ENCODE measurements around the gene LIPC. TPM values are rescaled to one million over a fixed set of nuclear protein-coding genes. Genes with fewer than 3 reads are reported as not detected.

Gene LIPC
- total and polyA plus RNA-seq, 8 donors: 0.11 to 1.0 (median 0.60) TPM

DNA sequence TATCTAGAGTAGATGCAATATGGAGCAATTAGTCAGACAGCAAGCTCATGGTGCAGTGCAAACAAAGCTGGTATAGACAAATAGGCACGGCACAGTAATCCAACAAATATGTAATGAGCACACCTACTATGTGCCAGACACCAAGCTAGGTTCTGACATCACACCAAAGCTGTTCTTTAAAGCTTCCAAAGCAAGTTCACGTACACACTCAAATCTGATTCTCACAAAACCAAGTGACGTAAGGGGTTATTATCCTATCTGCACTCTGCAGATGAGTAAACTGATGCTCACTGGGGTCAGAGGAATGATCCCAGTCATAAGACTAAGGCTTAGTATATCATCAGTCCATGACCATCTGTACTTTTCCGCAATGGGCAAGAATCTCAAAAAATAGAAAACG lies 27.8 kb upstream of the LIPC start:
- DNase-seq (no peak), ATAC-seq (no peak)
- Histone ChIP-seq H3K4me1 (no peaks in the 10 kb centered on the region), H3K4me3 (no peak overlapping the region), H3K9me3 (no peaks in the 10 kb centered on the region), H3K27ac (no peak overlapping the region), H3K27me3 (no peaks in the 10 kb centered on the region), H3K36me3 (no peaks in the 10 kb centered on the region)
- TF ChIP-seq, protein P1, sequence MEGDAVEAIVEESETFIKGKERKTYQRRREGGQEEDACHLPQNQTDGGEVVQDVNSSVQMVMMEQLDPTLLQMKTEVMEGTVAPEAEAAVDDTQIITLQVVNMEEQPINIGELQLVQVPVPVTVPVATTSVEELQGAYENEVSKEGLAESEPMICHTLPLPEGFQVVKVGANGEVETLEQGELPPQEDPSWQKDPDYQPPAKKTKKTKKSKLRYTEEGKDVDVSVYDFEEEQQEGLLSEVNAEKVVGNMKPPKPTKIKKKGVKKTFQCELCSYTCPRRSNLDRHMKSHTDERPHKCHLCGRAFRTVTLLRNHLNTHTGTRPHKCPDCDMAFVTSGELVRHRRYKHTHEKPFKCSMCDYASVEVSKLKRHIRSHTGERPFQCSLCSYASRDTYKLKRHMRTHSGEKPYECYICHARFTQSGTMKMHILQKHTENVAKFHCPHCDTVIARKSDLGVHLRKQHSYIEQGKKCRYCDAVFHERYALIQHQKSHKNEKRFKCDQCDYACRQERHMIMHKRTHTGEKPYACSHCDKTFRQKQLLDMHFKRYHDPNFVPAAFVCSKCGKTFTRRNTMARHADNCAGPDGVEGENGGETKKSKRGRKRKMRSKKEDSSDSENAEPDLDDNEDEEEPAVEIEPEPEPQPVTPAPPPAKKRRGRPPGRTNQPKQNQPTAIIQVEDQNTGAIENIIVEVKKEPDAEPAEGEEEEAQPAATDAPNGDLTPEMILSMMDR (IDR thresholded peaks at IDR 0.05): no peak
- intact Hi-C loops (cut with DNase I): no loop called here

DNA sequence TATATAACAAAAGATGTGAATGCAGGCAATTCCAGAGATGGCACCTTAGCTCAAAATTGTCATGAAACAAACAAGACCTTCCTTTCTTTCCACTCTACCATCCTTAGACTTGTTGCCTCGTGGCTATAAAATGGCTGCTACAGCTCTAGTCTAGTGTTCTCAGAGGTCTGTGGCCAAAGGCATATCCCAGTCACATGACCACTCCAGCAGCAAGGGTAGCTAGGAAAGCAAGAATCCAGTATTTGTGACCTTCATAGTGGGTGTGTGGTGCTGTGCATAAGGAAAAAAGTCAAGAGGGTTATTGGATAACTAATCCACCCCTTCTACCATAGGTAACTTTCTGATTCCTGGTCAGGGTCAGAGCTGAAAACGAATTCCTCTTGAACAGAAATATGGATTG lies 27.1 kb upstream of the LIPC start:
- TF ChIP-seq, protein P1 (IDR thresholded peaks at IDR 0.05): no peak
- Histone ChIP-seq H3K4me3 (no peak overlapping the region), H3K36me3 (no peaks in the 10 kb centered on the region), H3K27me3 (no peaks in the 10 kb centered on the region), H3K4me1 (no peaks in the 10 kb centered on the region), H3K9me3 (no peaks in the 10 kb centered on the region), H3K27ac (no peak overlapping the region)
- no peak for ATAC-seq
- intact Hi-C loops (cut with DNase I): no loop called here
- DNase-seq: no peak

DNA sequence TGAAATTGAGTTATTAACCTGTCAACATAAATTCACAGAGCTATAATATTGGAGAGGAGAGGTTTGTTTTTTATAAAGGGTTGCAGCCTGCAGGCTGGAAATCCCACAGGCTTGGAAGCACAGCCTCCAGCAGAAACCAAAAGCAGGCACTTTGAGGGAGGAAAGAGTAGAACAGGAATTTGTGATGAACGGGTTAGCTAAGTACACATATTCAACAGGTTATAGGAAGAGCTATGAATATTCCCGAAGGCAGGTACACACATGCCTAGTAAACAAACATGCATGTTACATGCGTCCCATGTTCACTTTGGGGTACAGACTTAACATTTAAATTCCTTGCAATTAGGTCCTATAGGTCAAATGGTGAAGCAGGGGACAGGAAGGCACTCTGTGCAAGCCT lies 25.9 kb upstream of the LIPC start:
- no peak for ATAC-seq
- intact Hi-C loops (cut with DNase I): no loop called here
- no peaks in the 10 kb centered on the region for H3K4me1 ChIP-seq

DNA sequence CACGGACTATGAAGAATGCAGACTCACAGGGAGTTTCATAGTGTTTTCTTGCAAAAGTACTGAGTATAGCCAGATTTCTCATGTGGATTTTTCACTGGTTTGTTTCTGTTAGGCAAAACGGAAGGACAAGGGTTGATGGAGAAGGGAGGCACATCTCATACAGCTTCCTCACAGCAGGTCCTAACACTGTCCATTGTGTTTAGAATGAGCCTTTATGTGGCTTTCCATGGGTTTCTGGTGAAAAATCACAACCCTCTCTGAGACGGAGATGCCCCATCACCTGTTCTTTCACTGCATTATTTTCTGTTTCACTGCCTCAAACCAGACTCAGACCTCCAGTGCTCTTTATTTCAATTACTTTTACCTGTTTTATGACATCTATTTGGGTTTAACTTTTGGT lies 25.0 kb upstream of the LIPC start:
- TF ChIP-seq, protein P1 (IDR thresholded peaks at IDR 0.05): no peak
- no peaks in the 10 kb centered on the region for H3K4me1 ChIP-seq
- no peak for ATAC-seq
- no peak overlapping the region for H3K4me3 ChIP-seq
- H3K27ac ChIP-seq: no peak overlapping the region
- H3K36me3 ChIP-seq: no peaks in the 10 kb centered on the region
- H3K9me3 ChIP-seq: no peaks in the 10 kb centered on the region
- no peaks in the 10 kb centered on the region for H3K27me3 ChIP-seq
- DNase-seq: no peak
- intact Hi-C loops (cut with DNase I): no loop called here

More for the DNA sequence above, 25.9 kb upstream of the LIPC start:
- no peaks in the 10 kb centered on the region for H3K9me3 ChIP-seq
- H3K36me3 ChIP-seq: no peaks in the 10 kb centered on the region
- TF ChIP-seq, protein P1 (IDR thresholded peaks at IDR 0.05): no peak
- no peak overlapping the region for H3K4me3 ChIP-seq
- no peaks in the 10 kb centered on the region for H3K27me3 ChIP-seq
- DNase-seq: no peak
- H3K27ac ChIP-seq: no peak overlapping the region

DNA sequence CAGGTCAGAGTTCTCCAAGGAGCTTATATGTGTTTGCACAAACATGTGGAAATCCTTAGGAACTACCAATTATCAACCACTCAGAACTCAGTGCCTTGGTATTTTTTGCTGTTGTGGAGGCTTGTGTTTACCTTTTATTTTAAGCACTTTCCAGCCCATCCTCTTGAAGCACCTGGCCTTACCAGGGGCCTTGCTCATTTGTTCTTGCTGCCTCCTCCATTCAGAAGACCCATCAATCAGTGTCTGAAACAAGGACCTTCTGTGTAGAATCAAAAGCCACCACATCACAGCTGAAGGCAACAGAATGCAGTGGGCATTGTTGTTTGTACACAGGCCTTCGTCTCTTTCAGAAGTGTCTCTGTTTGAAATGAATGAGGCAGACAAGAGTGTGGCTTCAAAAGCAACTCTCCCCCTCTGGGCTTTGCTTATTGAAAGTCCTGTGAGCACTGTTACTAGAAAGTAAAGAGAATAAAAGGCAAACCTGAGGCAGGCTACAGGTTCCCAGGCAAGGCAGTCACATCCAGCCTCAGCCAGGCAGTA lies 24.5 kb upstream of the LIPC start:
- TF ChIP-seq, protein P1 (IDR thresholded peaks at IDR 0.05): no peak
- no peaks in the 10 kb centered on the region for H3K36me3 ChIP-seq
- no peak overlapping the region for H3K4me3 ChIP-seq
- DNase-seq: no peak
- H3K27ac ChIP-seq: no peak overlapping the region
- H3K27me3 ChIP-seq: no peaks in the 10 kb centered on the region
- H3K9me3 ChIP-seq: no peaks in the 10 kb centered on the region
- H3K4me1 ChIP-seq: no peaks in the 10 kb centered on the region
- intact Hi-C loops (cut with DNase I): no loop called here
- peak; percentile 78 for ATAC-seq

Measured in left lung (tissue), 10 donors.